C4-2B (cell line): ENCODE measurements around the gene GRIN3B.

Source experiments
- CTCF ChIP-seq: fragments of 450-650 bp; conservative IDR thresholded peaks from 2 replicates; pipeline ENCODE4 v1.5.1; 2017; ENCODE audit warnings: mild to moderate bottlenecking
- ZFX ChIP-seq: fragments of 450-650 bp; IDR thresholded peaks from 2 replicates; pipeline ENCODE4 v1.6.1; 2017

DNA sequence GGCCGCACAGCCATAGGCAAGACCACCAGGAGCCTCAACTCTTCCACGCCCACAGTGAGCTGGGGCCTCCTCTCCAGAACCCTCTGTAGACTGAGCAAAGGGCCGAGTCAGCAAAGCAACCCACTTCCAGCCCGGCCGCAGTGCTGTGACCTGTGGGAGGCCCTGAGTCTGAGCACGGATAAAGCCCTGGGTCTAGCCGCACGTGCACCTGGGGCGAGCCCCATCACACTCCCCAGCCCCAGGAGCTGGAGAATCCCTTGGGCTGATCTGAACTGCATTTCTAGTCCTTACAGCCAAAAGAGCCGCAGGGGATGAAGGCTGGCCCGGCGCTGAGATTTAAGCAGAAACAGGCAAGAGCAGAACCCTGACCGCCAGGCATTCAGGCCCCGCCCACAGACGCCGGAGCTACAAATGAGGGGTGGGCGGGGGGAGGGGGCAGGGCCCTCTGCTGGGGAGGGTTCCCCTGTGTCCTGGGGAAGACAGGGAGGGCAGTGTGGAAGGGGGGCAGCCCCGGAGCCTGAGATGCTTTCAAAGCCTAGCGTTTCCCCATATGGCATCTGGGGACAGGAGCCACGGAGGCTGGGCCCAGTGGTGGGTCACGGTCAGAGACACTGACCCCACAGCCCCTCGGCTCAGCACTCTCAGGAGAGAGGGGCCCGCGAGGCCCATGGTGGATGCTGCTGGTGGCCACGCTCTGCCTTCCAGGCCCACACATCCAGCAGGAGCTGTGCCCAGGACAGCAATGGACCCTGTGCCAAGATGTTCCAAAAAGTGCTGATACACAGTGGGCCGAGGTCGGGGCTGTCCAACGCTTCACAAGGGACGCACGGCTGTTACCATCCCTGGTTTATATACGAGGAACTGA is 15.8 kb downstream of the GRIN3B start:
- TF ChIP-seq CTCF: no peak
- no peak for TF ChIP-seq ZFX
